Panc1 (cell line): ENCODE results near the gene GANAB. TPM values are rescaled to one million over a fixed set of nuclear protein-coding genes. Genes with fewer than 3 reads are reported as not detected.

Experiments used
- ATAC-seq: fragments of 200-7000 bp; cut with Tn5 transposase; 2 replicates; pipeline ENCODE4 v1.9.1; 2020; ENCODE audit warnings: mild to moderate bottlenecking, moderate library complexity
- BruUV-seq: library from RNA; stranded (reverse); fragments of 400-500 nt; replicated peaks from 2 replicates; lab custom pipeline; 2021; lab: Mats Ljungman, UMichigan
- CTCF ChIA-PET: fragments of 300-600 bp; sonication (Branson Sonifier 250); formaldehyde crosslinking; loops from one replicate; lab custom pipeline; 2022; ENCODE audit warnings: antibody characterized with exemption; lab: Charles Lee
- POLR2A ChIA-PET: fragments of 300-600 bp; sonication (Branson Sonifier 250); formaldehyde crosslinking; loops from one replicate; lab custom pipeline; 2022; ENCODE audit warnings: antibody characterized with exemption; lab: Charles Lee
- DNase-seq: peaks from one replicate; pipeline ENCODE4 v3.0.0-alpha.2; 2010; ENCODE audit warnings: low read depth, low spot score
- H3K27ac ChIP-seq: 2 replicates; pipeline ENCODE4 v1.5.1; 2011; ENCODE audit warnings: mild to moderate bottlenecking, low read length, inconsistent platforms
- H3K27me3 ChIP-seq: fragments of 200-500 bp; sonication (Bioruptor generic); 2 replicates; pipeline ENCODE4 v1.6.0; 2014; ENCODE audit warnings: low read length, inconsistent platforms; ENCODE audit not compliant: control insufficient read depth, insufficient read depth
- H3K36me3 ChIP-seq: fragments of 200-500 bp; sonication (Bioruptor generic); 2 replicates; pipeline ENCODE4 v1.5.1; 2014; ENCODE audit warnings: inconsistent platforms, mild to moderate bottlenecking, low read length, moderate library complexity; ENCODE audit not compliant: control insufficient read depth, insufficient read depth
- H3K4me1 ChIP-seq: 2 replicates; pipeline ENCODE4 v1.5.1; 2011; ENCODE audit warnings: inconsistent platforms, mild to moderate bottlenecking, low read length, moderate library complexity; ENCODE audit not compliant: control insufficient read depth, insufficient read depth
- H3K4me3 ChIP-seq, 2 experiments: 2 replicates each; pipeline ENCODE4 v1.5.1; 2011 to 2012; ENCODE audit warnings: low read depth in 2 of 2, low read length in 2 of 2, mild to moderate bottlenecking in 2 of 2, inconsistent platforms in 1 of 2, moderate library complexity in 1 of 2
- H3K9me3 ChIP-seq: fragments of 200-500 bp; sonication (Bioruptor generic); 2 replicates; pipeline ENCODE4 v1.5.1; 2014; ENCODE audit warnings: low read depth, mild to moderate bottlenecking, inconsistent platforms, low read length, moderate library complexity; ENCODE audit not compliant: control insufficient read depth, insufficient read depth
- CTCF ChIP-seq: fragments of 450-650 bp; IDR thresholded peaks from 2 replicates; pipeline ENCODE4 v1.5.1; 2017; ENCODE audit warnings: mild to moderate bottlenecking
- POLR2AphosphoS5 ChIP-seq: IDR thresholded peaks from 2 replicates; pipeline ENCODE4 v1.6.1; 2012; ENCODE audit warnings: mild to moderate bottlenecking, low read depth, low read length, moderate library complexity
- REST ChIP-seq, 2 experiments: IDR thresholded peaks; 2 replicates each; pipeline ENCODE4 v1.6.1; 2011 to 2012; ENCODE audit warnings: low read depth in 2 of 2, control low read depth in 1 of 2, low read length in 1 of 2, mild to moderate bottlenecking in 1 of 2, moderate library complexity in 1 of 2; ENCODE audit not compliant: insufficient read depth in 1 of 2
- SIN3A ChIP-seq: IDR thresholded peaks from 2 replicates; pipeline ENCODE4 v1.6.1; 2012; ENCODE audit warnings: low read depth, mild to moderate bottlenecking, low read length, moderate library complexity, borderline replicate concordance; ENCODE audit not compliant: insufficient read depth
- TCF7L2 ChIP-seq: IDR thresholded peaks from 2 replicates; pipeline ENCODE4 v1.6.1; 2011; ENCODE audit warnings: mild to moderate bottlenecking, low read depth, low read length, inconsistent platforms
- in situ Hi-C: cut with HindIII; loops from 2 replicates; pipeline ENCODE4 v1.10.0; 2016; ENCODE audit warnings: low sequenced_read_pairs, low pct_unique_long_range_greater_than_20kb
- intact Hi-C: fragments of 100-400 bp; cut with micrococcal nuclease; formaldehyde crosslinking; loops from one replicate; pipeline ENCODE4 v1.10.0; 2022; ENCODE audit not compliant: unreplicated experiment
- total RNA-seq: library from RNA; stranded (reverse); gene quantifications from one replicate; pipeline ENCODE4 v1.2.1, GENCODE V29; 2021; ENCODE audit not compliant: unreplicated experiment

GANAB gene
- total RNA-seq, 1 experiment from 2014 or later: 415 TPM

GRCh38 chr11:62632492-62632891 lies 13.9 kb downstream of the GANAB start:
- Histone ChIP-seq H3K4me3 (no peak overlapping the region), H3K27ac (no peak overlapping the region), H3K27me3 (no peaks in the 10 kb centered on the region), H3K9me3 (no peaks in the 10 kb centered on the region), H3K4me1 (no peaks in the 10 kb centered on the region), H3K36me3 (peaks cover 31% of the 10 kb centered on the region)
- ChIA-PET POLR2A (no interaction called here), CTCF (no interaction called here)
- no peak for ATAC-seq
- in situ Hi-C loops (no loop called here), intact Hi-C loops (no loop called here)
- no TSS peak for BruUV-seq
- DNase-seq: no peak
- TF ChIP-seq POLR2AphosphoS5: no peak
- no peak for TF ChIP-seq SIN3A
- TF ChIP-seq TCF7L2: no peak
- TF ChIP-seq CTCF: no peak
- TF ChIP-seq REST (IDR thresholded peaks at IDR 0.05; ENCODE audit: insufficient read depth in 1 of 2, low read depth in 2 of 2, low read length in 1 of 2): no peak

- peaks cover under 1% of the 10 kb centered on the region; the same call in 1 of the 2 replicates for H3K4me1 ChIP-seq
- peak; percentile 41; the same call in 1 of the 2 replicates for ATAC-seq
- H3K36me3 ChIP-seq: peaks cover 25% of the 10 kb centered on the region
- H3K4me3 ChIP-seq: no peak overlapping the region
- TF ChIP-seq TCF7L2: no peak
- TF ChIP-seq POLR2AphosphoS5: no peak
- no peak for TF ChIP-seq SIN3A
- no peak for TF ChIP-seq REST (IDR thresholded peaks at IDR 0.05; ENCODE audit: insufficient read depth in 1 of 2, low read depth in 2 of 2, low read length in 1 of 2)
- TF ChIP-seq CTCF: no peak
- in situ Hi-C loops (no loop called here), intact Hi-C loops (no loop called here)
- DNase-seq: no peak
- ChIA-PET CTCF (no interaction called here), POLR2A (no interaction called here)
- H3K27ac ChIP-seq: no peak overlapping the region
- no peaks in the 10 kb centered on the region for H3K9me3 ChIP-seq
- H3K27me3 ChIP-seq: no peaks in the 10 kb centered on the region
- BruUV-seq: no TSS peak
These were observed 18.7 kb downstream of the GANAB start for GRCh38 chr11:62627713-62628112.
